IPS-NIHi11 (cell line): ENCODE data around the gene GGPS1.
"Not testable (repeated sequence)": the region's sequence is repeated elsewhere in the genome, so short reads cannot be mapped to it uniquely, and the experiment has no call there.

Source experiments
- DNase-seq: peaks from one replicate; pipeline ENCODE4 v3.0.0; 2012; ENCODE audit warnings: mixed read lengths, low spot score

The GGPS1 gene

DNA sequence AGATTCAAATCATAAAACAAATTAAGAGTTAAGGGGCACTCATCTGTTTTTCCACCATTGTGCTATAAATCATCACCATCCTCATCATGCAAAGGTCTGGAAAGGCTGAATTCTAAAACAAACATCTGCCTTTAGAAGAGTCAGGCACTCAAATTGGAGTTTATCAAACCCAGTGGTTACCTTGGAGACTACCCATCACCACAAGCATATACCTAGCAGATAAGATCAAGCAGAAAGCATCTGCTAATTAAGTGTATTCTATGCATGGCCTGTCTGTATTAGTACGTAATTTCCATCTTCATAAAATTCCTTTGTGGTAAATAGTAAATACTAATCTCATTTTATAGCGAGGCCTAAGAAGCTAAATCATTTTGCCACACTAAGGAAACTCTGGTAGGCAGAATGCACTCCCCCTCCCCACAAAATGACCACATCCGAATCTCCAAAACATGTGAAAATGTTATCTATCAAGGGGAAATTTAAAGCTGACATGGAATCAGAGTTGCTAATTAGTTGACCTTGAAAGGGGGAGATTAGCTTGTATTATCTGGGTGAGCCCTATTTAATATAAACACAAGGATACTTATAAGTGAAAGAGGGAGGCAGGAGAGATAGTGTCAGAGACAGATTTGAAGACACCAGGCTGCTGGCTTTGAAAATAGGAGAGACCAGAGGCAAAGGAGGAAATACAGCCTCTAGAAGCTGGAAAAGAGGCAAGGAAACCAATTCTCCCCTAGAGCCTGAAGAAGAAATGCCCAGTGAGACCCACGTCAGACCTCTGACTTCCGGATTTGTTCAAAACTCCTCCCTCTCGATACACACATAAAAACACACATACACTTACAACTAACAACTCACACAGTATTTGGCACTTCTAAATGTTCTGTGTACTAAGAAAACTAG lies 23.6 kb upstream of the GGPS1 start:
- no peak for DNase-seq

DNA sequence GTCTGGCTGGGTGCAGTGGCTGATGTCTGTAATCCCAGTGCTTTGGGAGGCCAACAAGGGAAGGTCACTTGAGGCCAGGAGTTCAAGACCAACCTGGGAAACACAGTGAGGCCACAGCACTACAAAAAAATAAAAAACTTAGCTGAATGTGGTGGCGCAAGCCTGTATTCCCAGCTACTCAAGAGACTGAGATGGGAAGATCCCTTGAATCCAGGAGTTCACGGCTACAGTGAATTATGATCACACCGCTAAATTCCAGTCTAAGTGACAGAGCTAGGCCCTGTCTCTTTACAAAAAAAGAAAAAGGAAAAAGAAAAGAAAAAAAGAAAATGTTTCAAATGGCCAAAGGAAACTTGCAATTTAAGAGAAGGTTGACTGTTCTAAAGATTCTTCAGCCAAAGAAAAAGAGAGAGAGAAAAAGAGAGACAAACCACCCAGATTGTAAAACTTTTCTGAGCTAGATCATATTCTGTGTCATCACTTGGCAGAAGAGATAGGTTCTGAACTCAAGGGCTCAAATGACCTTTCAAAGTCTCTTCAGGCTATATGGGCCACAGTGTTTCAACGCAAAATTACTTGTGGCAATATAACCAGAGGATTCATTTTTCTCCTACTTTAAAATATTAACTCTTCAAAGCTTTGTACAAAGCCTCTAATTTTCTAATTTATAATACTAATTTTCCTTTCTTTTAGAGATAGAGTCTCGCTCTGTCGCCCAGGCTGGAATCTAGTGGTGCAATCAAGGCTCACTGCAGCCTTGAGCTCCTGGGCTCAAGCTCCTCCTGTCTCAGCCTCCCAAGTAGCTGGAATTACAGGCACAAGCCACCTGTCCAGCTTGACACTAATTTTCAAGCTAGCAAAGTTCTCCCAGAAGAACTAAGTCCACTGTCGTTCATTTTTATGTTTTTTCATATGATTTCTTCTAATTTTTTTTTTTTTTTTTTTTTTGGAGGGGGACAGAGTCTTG lies 20.9 kb upstream of the GGPS1 start:
- DNase-seq = no peak

DNA sequence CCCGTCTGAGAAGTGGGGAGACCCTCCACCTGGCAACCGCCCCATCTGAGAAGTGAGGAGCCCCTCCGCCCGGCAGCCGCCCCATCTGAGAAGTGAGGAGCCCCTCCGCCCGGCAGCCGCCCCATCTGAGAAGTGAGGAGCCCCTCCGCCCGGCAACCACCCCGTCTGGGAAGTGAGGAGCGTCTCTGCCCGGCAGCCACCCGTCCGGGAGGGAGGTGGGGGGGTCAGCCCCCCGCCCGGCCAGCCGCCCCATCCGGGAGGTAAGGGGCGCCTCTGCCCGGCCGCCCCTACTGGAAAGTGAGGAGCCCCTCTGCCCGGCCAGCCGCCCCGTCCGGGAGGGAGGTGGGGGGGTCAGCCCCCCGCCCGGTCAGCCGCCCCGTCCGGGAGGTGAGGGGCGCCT lies 19.2 kb upstream of the GGPS1 start:
- not testable (repeated sequence) for DNase-seq

- no peak for DNase-seq
These were observed 15.1 kb upstream of the GGPS1 start for GRCh38 chr1:235313262-235313661.

DNA sequence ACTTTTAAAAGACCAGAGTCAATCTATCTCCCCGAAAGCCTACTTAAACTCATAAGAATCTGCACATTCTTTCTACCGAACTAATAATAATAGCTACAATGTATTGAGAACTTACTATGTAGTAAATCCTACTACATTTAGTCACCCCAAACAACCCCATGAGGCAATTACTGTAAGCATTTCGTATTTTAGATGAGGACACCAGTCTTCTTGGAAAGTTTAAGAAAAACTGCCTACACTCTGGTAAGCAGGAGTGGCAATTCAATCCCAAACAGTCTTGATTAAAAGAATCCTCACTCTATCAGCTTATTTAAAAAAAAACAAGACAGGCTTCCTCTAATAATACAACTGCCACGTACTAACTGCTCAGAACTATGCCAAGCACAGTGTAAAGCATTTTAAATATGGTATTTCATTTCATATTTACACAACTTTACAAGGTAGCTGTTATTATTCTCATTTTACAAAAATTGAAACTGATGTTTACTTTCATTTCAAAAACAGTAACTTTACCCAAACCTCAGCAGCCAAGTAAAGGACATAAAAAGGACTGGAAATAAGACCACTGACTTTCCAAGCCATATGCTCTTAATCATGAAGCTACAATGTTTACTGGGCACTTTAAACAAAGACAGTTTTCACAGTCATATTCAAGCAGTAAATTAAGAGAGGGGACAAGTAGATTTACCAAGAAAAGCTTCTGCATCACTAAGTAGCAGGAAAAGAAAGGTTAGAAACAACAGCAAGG lies 14.3 kb upstream of the GGPS1 start:
- no peak for DNase-seq

GRCh38 chr1:235315173-235315572 lies 13.2 kb upstream of the GGPS1 start:
- DNase-seq = no peak

DNA sequence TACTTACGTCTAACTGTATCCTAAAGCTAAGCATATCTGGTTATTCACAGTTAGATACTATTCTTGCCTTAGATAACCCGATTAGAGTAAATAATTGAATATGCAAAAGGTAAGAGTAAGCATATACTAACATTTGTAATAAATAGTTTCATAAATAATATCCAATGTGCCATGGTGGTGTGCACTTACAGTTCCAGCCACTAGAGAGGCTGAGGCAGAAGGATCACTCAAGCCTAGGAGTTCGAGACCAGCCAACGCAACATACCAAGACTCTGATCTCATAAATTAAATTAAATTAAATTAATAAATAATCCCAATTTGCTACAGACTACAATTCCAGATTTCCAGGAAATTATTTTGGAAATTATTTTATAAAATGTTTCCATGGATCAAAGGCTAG lies 12.6 kb upstream of the GGPS1 start:
- DNase-seq = no peak

GRCh38 chr1:235317168-235317567 lies 11.2 kb upstream of the GGPS1 start:
- no peak for DNase-seq

- DNase-seq = no peak
These were observed 9.1 kb upstream of the GGPS1 start for GRCh38 chr1:235319255-235319654.

DNA sequence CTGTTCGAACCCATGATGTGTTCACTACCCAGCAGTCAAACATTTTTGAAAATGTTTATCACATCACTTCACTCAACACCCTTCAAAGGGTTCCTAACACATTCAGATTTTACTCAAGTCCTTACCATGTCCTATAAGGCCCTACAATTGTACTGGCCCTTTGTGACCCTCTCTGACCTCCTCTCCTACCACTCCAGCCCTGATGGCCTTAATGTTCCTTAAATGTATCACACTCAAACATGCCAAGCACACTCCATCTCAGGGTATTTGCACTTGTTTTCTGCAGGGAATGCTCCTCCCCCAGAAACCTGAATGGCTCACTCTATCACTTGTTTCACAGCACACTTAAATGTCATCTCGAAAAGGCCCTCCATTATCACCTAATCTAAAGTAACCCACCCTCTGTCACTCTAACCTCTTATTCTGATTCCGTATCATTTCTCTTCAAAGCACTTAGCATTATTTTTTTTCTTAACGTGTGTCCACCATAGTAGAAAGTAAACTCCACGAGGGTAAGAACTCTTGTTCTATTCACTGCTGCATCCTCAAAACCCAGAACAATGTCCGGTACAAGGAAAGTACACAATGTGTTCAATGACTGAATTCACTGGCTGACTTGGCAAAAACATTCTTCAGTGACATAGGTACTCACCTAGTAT lies 7.7 kb upstream of the GGPS1 start:
- no peak for DNase-seq

- no peak for DNase-seq
These were observed 4.1 kb upstream of the GGPS1 start for GRCh38 chr1:235324296-235324695.

DNA sequence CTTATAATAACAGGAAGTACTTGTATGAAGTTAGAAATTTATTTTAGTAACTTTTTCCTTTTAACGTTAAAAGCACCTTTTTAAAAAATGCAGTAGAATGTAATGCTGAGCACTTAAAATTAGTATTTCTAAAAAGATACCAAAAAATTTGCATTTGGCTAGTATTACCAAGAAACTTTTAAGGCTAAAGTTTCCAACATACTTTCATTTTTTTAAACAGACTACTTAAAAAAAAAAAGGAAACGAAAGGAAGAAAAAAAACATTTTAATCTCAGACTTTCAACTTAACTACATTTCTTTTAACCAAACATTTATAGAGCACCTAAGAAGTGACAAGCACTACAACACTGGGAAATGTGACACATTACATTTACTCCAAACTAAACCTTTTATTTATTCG lies 3.2 kb upstream of the GGPS1 start:
- DNase-seq = no peak

- no peak for DNase-seq
These were observed 2.5 kb upstream of the GGPS1 start for GRCh38 chr1:235325854-235326253.

GRCh38 chr1:235326719-235327558 lies 1.4 kb upstream of the GGPS1 start:
- peak; percentile 39 for DNase-seq

DNA sequence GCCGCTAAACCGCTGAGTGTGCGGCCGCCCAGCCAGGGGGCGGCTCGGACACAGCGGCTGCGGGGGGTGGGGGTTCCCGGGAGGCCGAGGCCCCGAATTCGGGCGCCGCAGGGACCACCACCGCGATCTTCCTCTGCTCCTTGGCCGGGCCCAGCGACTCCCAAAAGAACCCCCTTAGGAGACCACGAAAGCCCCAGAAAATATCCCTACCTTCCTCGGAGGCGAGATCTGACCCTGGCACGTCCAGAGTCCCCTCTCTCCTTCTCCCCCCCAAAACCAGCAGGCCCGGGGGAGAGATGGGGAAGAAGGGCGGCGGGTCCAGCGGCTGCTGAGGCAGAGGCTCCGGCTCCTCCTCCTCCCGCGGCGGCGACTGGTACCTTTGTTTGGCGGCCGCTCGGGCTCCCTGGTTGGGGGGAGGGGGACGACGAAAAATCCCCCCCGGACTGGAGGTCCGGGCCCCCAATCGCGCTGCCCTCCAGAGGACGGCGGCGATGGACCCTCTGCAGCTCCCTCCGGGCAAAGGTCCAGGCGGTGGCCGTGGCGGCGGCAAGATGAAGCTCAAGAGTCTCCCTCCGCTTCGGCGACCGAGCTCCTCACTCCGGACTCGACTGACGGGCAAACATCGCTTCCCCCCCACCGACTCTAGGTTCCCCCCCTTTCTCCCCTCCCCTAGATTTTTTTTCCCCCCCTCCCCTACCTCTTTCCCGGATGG lies 655 bp upstream of the GGPS1 start, which contains the start of gene ARID4B:
ARID4B (minus strand) TSS at position 621 of the 712 bp plus-strand sequence. CDS start 1,260 bp downstream, outside the sequence.
- peak; percentile 89 for DNase-seq

GRCh38 chr1:235329139-235329902 lies 951 bp downstream of the GGPS1 start:
- DNase-seq = peak; percentile 10

- DNase-seq = no peak
These were observed 2.5 kb downstream of the GGPS1 start for GRCh38 chr1:235330918-235331285.

GRCh38 chr1:235331401-235331800 lies 3.0 kb downstream of the GGPS1 start:
- no peak for DNase-seq

DNA sequence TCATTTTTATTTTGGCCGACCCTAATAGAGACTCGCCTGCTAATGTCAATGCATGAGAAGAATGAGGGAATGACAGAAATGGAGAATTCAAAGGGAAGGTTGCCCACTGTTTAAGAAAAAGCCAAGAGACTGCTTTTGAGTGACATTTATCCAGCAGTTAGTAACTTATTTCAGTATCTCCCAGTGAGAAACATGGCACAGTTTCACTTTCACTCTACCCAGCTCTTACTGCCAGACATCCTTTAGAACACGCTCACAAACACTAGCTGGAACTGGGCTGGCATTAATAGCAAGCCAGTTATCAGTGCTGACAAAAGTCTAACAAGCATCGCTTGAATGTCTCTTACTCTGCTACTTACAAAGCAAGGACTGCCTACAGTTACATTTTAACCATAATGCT lies 8.5 kb downstream of the GGPS1 start:
- DNase-seq = no peak
